WERI-Rb-1 (cell line): ENCODE results near the gene TMEM132D.

ENCODE experiments used
- DNase-seq: peaks from one replicate; pipeline ENCODE4 v3.0.0-alpha.2; 2020
- H3K27ac ChIP-seq: fragments of 250-450 bp; sonication (Bioruptor Pico); 2 replicates; pipeline ENCODE4 v1.5.1; 2020; ENCODE audit warnings: mild to moderate bottlenecking, moderate library complexity
- H3K27me3 ChIP-seq: fragments of 250-450 bp; sonication (Bioruptor Pico); 2 replicates; pipeline ENCODE4 v1.5.1; 2021; ENCODE audit warnings: mild to moderate bottlenecking, low read depth, moderate library complexity; ENCODE audit not compliant: insufficient read depth, severe bottlenecking
- H3K36me3 ChIP-seq: fragments of 250-450 bp; sonication (Bioruptor Pico); 2 replicates; pipeline ENCODE4 v1.5.1; 2020; ENCODE audit warnings: mild to moderate bottlenecking, moderate library complexity
- H3K4me3 ChIP-seq: 2 replicates; pipeline ENCODE4 v1.5.1; 2011; ENCODE audit warnings: low read depth, mild to moderate bottlenecking, control low read depth, low read length
- H3K9me3 ChIP-seq: fragments of 250-450 bp; sonication (Bioruptor Pico); 2 replicates; pipeline ENCODE4 v1.5.1; 2021; ENCODE audit warnings: mild to moderate bottlenecking, moderate library complexity; ENCODE audit not compliant: severe bottlenecking
- CTCF ChIP-seq: IDR thresholded peaks from 2 replicates; pipeline ENCODE4 v1.5.1; 2011; ENCODE audit warnings: low read depth, mild to moderate bottlenecking, control low read depth, inconsistent platforms, low read length

TMEM132D gene

DNA sequence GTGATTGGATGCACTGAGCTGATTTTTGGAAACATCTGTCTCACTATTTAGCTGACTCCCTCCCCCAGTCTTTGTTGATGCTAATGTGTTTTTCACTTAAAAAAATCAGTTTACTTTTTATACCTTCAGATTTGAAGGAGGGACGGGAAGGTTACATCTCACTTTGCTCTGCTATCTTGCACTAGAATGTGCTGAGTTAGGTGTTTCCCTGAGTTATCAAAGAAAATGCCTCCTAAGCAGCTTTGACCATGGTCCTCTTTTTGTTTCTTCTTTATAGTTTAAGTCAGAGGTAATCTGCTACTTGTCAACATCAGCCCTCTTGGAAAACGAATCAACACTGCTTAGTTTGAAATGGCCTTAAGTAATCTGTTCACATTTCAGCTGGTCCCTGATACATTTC, 222.0 kb downstream of the TMEM132D start:
- H3K9me3 ChIP-seq = no peaks in the 10 kb centered on the region
- no peak for DNase-seq
- no peak for TF ChIP-seq CTCF
- H3K4me3 ChIP-seq = no peak overlapping the region
- no peaks in the 10 kb centered on the region for H3K27me3 ChIP-seq
- no peaks in the 10 kb centered on the region for H3K36me3 ChIP-seq
- H3K27ac ChIP-seq = no peak overlapping the region

GRCh38 chr12:129681151-129681550, 222.7 kb downstream of the TMEM132D start:
- TF ChIP-seq CTCF = no peak
- Histone ChIP-seq H3K27me3 (no peaks in the 10 kb centered on the region), H3K4me3 (no peak overlapping the region), H3K9me3 (no peaks in the 10 kb centered on the region), H3K27ac (no peak overlapping the region), H3K36me3 (no peaks in the 10 kb centered on the region)
- DNase-seq = no peak

DNA sequence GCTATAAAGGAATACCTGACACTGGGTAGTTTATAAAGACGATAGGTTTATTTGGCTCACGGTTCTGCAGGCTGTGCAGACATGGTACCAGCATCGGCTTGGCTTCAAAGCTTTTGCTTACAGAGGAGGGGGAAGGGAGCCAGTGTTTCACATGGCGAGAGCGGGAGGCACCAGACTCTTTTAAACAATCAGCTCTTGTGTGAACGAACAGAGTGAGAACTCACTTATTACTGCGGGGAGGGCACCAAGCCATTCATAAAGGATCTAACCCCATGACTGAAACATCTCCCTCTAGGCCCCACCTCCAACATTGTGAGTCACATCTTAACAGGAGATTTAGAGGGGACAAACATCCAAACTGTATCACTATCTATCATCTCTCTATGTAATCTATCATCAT, 227.4 kb downstream of the TMEM132D start:
- TF ChIP-seq CTCF = no peak
- DNase-seq = no peak
- H3K36me3 ChIP-seq = no peaks in the 10 kb centered on the region

GRCh38 chr12:129675947-129676346, 227.9 kb downstream of the TMEM132D start:
- Histone ChIP-seq H3K9me3 (no peaks in the 10 kb centered on the region), H3K27ac (no peak overlapping the region), H3K27me3 (no peaks in the 10 kb centered on the region), H3K4me3 (no peak overlapping the region), H3K36me3 (no peaks in the 10 kb centered on the region)
- no peak for TF ChIP-seq CTCF
- no peak for DNase-seq

More for the DNA sequence above, 227.4 kb downstream of the TMEM132D start:
- Histone ChIP-seq H3K27me3 (no peaks in the 10 kb centered on the region), H3K4me3 (no peak overlapping the region), H3K27ac (no peak overlapping the region), H3K9me3 (no peaks in the 10 kb centered on the region)

DNA sequence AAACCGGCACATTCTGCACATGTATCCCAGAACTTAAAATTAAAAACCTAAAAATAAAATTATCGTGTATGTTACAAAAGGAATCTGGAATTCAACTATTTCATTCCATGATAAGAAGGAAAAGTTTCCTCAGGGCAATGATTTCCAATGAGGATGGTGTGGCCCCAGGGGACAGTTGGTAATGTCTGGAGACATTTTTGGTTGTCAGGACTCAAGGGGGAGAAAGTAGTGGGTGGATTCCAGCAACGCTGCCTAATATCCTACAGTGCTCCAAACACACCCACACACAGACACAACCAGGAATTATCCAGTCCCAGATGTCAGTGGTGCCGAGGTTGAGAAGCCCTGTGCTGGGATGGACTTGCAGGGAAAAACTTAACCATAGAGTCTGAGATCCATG, 228.3 kb downstream of the TMEM132D start:
- Histone ChIP-seq H3K36me3 (no peaks in the 10 kb centered on the region), H3K4me3 (no peak overlapping the region), H3K27me3 (no peaks in the 10 kb centered on the region), H3K27ac (no peak overlapping the region), H3K9me3 (no peaks in the 10 kb centered on the region)
- DNase-seq = no peak
- no peak for TF ChIP-seq CTCF

GRCh38 chr12:129673806-129674205, 230.0 kb downstream of the TMEM132D start:
- TF ChIP-seq CTCF = no peak
- H3K9me3 ChIP-seq = no peaks in the 10 kb centered on the region

More at GRCh38 chr12:129673806-129674205, 230.0 kb downstream of the TMEM132D start:
- Histone ChIP-seq H3K36me3 (no peaks in the 10 kb centered on the region), H3K27me3 (no peaks in the 10 kb centered on the region), H3K4me3 (no peak overlapping the region), H3K27ac (no peak overlapping the region)
- DNase-seq = no peak
